H1 (cell line): ENCODE results near the gene PDE4D. TPM values are rescaled to one million over a fixed set of nuclear protein-coding genes. Genes with fewer than 3 reads are reported as not detected.

ENCODE experiments used
- CTCF ChIA-PET: fragments of 300-600 bp; sonication (Branson Sonifier 250); formaldehyde crosslinking; loops from one replicate; lab custom pipeline; 2021; ENCODE audit not compliant: partially characterized antibody; lab: Charles Lee
- POLR2A ChIA-PET: fragments of 300-600 bp; sonication (Branson Sonifier 250); formaldehyde crosslinking; loops from one replicate; lab custom pipeline; 2021; ENCODE audit warnings: inconsistent platforms; ENCODE audit not compliant: partially characterized antibody; lab: Charles Lee
- DNase-seq, 2 experiments: peaks; one replicate each; pipeline versions ENCODE4 v3.0.0 to v3.0.0-alpha.2; 2010 to 2022; ENCODE audit warnings: low spot score in 2 of 2, low read depth in 1 of 2, mixed read lengths in 1 of 2
- FAIRE-seq: peaks from 2 replicates; lab custom pipeline; 2011; peaks lifted over from hg19 to GRCh38; lab: Jason Lieb, UNC
- H2AFZ ChIP-seq: 2 replicates; pipeline ENCODE4 v1.8.1; 2012; ENCODE audit warnings: low read length, inconsistent platforms
- H2AK5ac ChIP-seq: 2 replicates; pipeline ENCODE4 v1.6.1; 2013; ENCODE audit warnings: low read depth, low read length
- H2BK120ac ChIP-seq: replicated peaks from 2 replicates; pipeline ENCODE3; 2013; ENCODE audit warnings: low read depth, low read length, inconsistent platforms
- H2BK12ac ChIP-seq: 2 replicates; pipeline ENCODE4 v1.6.1; 2013; ENCODE audit warnings: low read depth, low read length
- H2BK15ac ChIP-seq: 2 replicates; pipeline ENCODE4 v1.6.1; 2013; ENCODE audit warnings: low read length
- H2BK20ac ChIP-seq: 2 replicates; pipeline ENCODE4 v1.6.1; 2013; ENCODE audit warnings: low read length
- H2BK5ac ChIP-seq: 2 replicates; pipeline ENCODE4 v1.6.1; 2013; ENCODE audit warnings: low read depth, low read length
- H3K14ac ChIP-seq: 2 replicates; pipeline ENCODE4 v1.6.1; 2013; ENCODE audit warnings: inconsistent platforms; ENCODE audit not compliant: insufficient read length
- H3K18ac ChIP-seq: 2 replicates; pipeline ENCODE4 v1.6.1; 2013; ENCODE audit warnings: low read length; ENCODE audit errors: extremely low read depth
- H3K23ac ChIP-seq: 2 replicates; pipeline ENCODE4 v1.6.1; 2013; ENCODE audit warnings: inconsistent platforms; ENCODE audit not compliant: insufficient read length
- H3K23me2 ChIP-seq: 2 replicates; pipeline ENCODE4 v1.6.1; 2013; ENCODE audit warnings: low read depth, low read length
- H3K27ac ChIP-seq: 2 replicates; pipeline ENCODE4 v1.6.1; 2011; ENCODE audit warnings: low read depth, low read length, inconsistent platforms
- H3K27me3 ChIP-seq, 4 experiments: replicated peaks in 1 of 4; 1 replicate in 1 of 4; 2 replicates in 3 of 4; pipeline versions ENCODE4 v1.6.1 to v1.8.1; 2011 to 2013; ENCODE audit warnings: low read length in 3 of 4, mild to moderate bottlenecking in 3 of 4, inconsistent platforms in 2 of 4, mixed read lengths in 2 of 4, moderate library complexity in 1 of 4; ENCODE audit not compliant: control insufficient read depth in 3 of 4, insufficient read depth in 3 of 4; ENCODE audit errors: extremely low read depth in 1 of 4
- H3K36me3 ChIP-seq, 4 experiments: 2 replicates each; pipeline versions ENCODE4 v1.6.1 to v1.8.1; 2011 to 2013; ENCODE audit warnings: mild to moderate bottlenecking in 4 of 4, low read length in 3 of 4, moderate library complexity in 2 of 4, control low read depth in 1 of 4, inconsistent platforms in 1 of 4; ENCODE audit not compliant: insufficient read depth in 4 of 4, control insufficient read depth in 2 of 4
- H3K4ac ChIP-seq: replicated peaks from 2 replicates; pipeline ENCODE3; 2013; ENCODE audit warnings: low read length, low read depth, mixed read lengths, inconsistent platforms; ENCODE audit not compliant: insufficient read length
- H3K4me1 ChIP-seq, 4 experiments: replicated peaks in 1 of 4; 1 replicate in 1 of 4; 2 replicates in 3 of 4; pipeline versions ENCODE4 v1.6.1 to v1.8.1; 2011 to 2013; ENCODE audit warnings: low read length in 3 of 4, inconsistent platforms in 2 of 4, mixed read lengths in 1 of 4; ENCODE audit not compliant: insufficient read depth in 4 of 4, control insufficient read depth in 3 of 4
- H3K4me2 ChIP-seq, 2 experiments: 2 replicates each; pipeline versions ENCODE4 v1.6.1 to v1.8.1; 2011 to 2013; ENCODE audit warnings: low read depth in 2 of 2, low read length in 2 of 2, control low read depth in 1 of 2, inconsistent platforms in 1 of 2, mild to moderate bottlenecking in 1 of 2; ENCODE audit not compliant: insufficient read depth in 1 of 2
- H3K4me3 ChIP-seq, 4 experiments: fragments of 200-600, 300-600 bp in 1 of 4; sonication (generic), shearing (Covaris generic), sonication (Bioruptor Twin) in 1 of 4; 2 replicates each; pipeline versions ENCODE4 v1.5.1 to v1.8.1; 2011 to 2016; ENCODE audit warnings: low read length in 4 of 4, low read depth in 3 of 4, control low read depth in 2 of 4, inconsistent platforms in 2 of 4, mild to moderate bottlenecking in 2 of 4, mixed read lengths in 1 of 4, moderate library complexity in 1 of 4; ENCODE audit not compliant: insufficient read depth in 2 of 4; ENCODE audit errors: extremely low read depth in 1 of 4
- H3K56ac ChIP-seq: replicated peaks from 2 replicates; pipeline ENCODE3; 2013; ENCODE audit warnings: low read depth, mild to moderate bottlenecking, mixed read lengths, low read length, inconsistent platforms; ENCODE audit not compliant: insufficient read length
- H3K79me1 ChIP-seq: 2 replicates; pipeline ENCODE4 v1.6.1; 2013; ENCODE audit warnings: low read depth, low read length, control low read depth
- H3K79me2 ChIP-seq, 2 experiments: 2 replicates each; pipeline versions ENCODE4 v1.6.1 to v1.8.1; 2012 to 2013; ENCODE audit warnings: low read length in 2 of 2, mild to moderate bottlenecking in 2 of 2, inconsistent platforms in 1 of 2; ENCODE audit not compliant: insufficient read depth in 2 of 2, control insufficient read depth in 1 of 2
- H3K9ac ChIP-seq, 4 experiments: replicated peaks in 1 of 4; 1 replicate in 1 of 4; 2 replicates in 3 of 4; pipeline versions ENCODE4 v1.6.1 to v1.8.1; 2011 to 2013; ENCODE audit warnings: low read depth in 3 of 4, low read length in 3 of 4, control low read depth in 2 of 4, mild to moderate bottlenecking in 2 of 4, moderate library complexity in 2 of 4, inconsistent platforms in 1 of 4; ENCODE audit errors: extremely low read depth in 1 of 4
- H3K9me3 ChIP-seq, 2 experiments: 2 replicates each; pipeline versions ENCODE4 v1.6.1 to v1.8.1; 2012 to 2013; ENCODE audit warnings: mild to moderate bottlenecking in 2 of 2, moderate library complexity in 2 of 2, control low read depth in 1 of 2, inconsistent platforms in 1 of 2, low read depth in 1 of 2, low read length in 1 of 2, mixed read lengths in 1 of 2; ENCODE audit not compliant: insufficient read depth in 2 of 2
- H4K20me1 ChIP-seq, 2 experiments: replicated peaks in 1 of 2; 2 replicates each; pipeline versions ENCODE3 to v1.8.1; 2011 to 2013; ENCODE audit warnings: inconsistent platforms in 2 of 2, low read length in 2 of 2, mild to moderate bottlenecking in 1 of 2; ENCODE audit not compliant: insufficient read depth in 2 of 2, control insufficient read depth in 1 of 2
- H4K5ac ChIP-seq: 2 replicates; pipeline ENCODE4 v1.6.1; 2013; ENCODE audit warnings: low read length, low read depth, mixed read lengths, inconsistent platforms; ENCODE audit not compliant: insufficient read length
- H4K8ac ChIP-seq: 2 replicates; pipeline ENCODE4 v1.8.0; 2013; ENCODE audit warnings: mild to moderate bottlenecking, moderate library complexity, low read length, inconsistent platforms; ENCODE audit not compliant: insufficient read depth; ENCODE audit errors: extremely low read depth
- H4K91ac ChIP-seq: replicated peaks from 2 replicates; pipeline ENCODE3; 2013; ENCODE audit warnings: low read length, mixed read lengths, inconsistent platforms; ENCODE audit not compliant: insufficient read length
- BCL11A ChIP-seq, 2 experiments: IDR thresholded peaks; one replicate each; pipeline ENCODE4 v1.6.1; 2011; ENCODE audit warnings: low read depth in 2 of 2, low read length in 2 of 2, mild to moderate bottlenecking in 2 of 2
- HDAC2 ChIP-seq, 2 experiments: fragments of 300-600 bp in 1 of 2; sonication (generic) in 1 of 2; IDR thresholded peaks; 2 replicates each; pipeline ENCODE4 v1.6.1; 2011 to 2012; ENCODE audit warnings: low read depth in 2 of 2, low read length in 2 of 2, mild to moderate bottlenecking in 2 of 2, moderate library complexity in 2 of 2, borderline replicate concordance in 1 of 2, inconsistent platforms in 1 of 2
- NRF1 ChIP-seq: IDR thresholded peaks from 2 replicates; pipeline ENCODE4 v1.6.1; 2011; ENCODE audit warnings: mild to moderate bottlenecking, low read depth, low read length, improper control_type of control experiment
- PHF8 ChIP-seq: fragments of 200-600 bp; sonication (generic); conservative IDR thresholded peaks from 2 replicates; pipeline ENCODE4 v1.7.1; 2012; ENCODE audit warnings: low read depth, mild to moderate bottlenecking, inconsistent platforms, low read length, moderate library complexity
- RXRA ChIP-seq: IDR thresholded peaks from 2 replicates; pipeline ENCODE4 v1.6.1; 2011; ENCODE audit warnings: low read depth, mild to moderate bottlenecking, low read length, moderate library complexity; ENCODE audit not compliant: insufficient read depth
- TEAD4 ChIP-seq: IDR thresholded peaks from 2 replicates; pipeline ENCODE4 v1.6.1; 2012; ENCODE audit warnings: low read depth, low read length, inconsistent platforms, mixed read lengths
- WGBS, 2 experiments: shearing (Covaris generic) in 1 of 2; methylation state at CpG; one replicate each; pipeline versions ENCODE4 v1.1.6 to v1.1.7; 2013 to 2015; ENCODE audit warnings: low lambda C conversion rate in 2 of 2, mixed read lengths in 2 of 2, inconsistent platforms in 1 of 2, low coverage in 1 of 2, missing lambda C conversion rate in 1 of 2; ENCODE audit not compliant: insufficient replicate concordance in 2 of 2, insufficient coverage in 1 of 2, insufficient read length in 1 of 2; ENCODE audit errors: extremely low coverage in 1 of 2, missing lambda C conversion rate in 1 of 2; 5-methylcytosine and 5-hydroxymethylcytosine counted together
- polyA plus RNA-seq, 7 experiments: library from polyadenylated mRNA; depleted of rRNA in 3 of 7; stranded (reverse) in 5 of 7; unstranded in 2 of 7; fragments of >200 nt in 5 of 7; fragments of 200-250 nt in 2 of 7; gene quantifications; 1 replicate in 5 of 7; 2 replicates in 1 of 7; 4 replicates in 1 of 7; pipeline versions ENCODE4 v1.2.1 to v1.2.3, GENCODE V29; 2011 to 2013; ENCODE audit warnings: missing spikeins in 2 of 7, mixed read lengths in 2 of 7
- total RNA-seq: library from RNA; stranded (reverse); fragmentation: NEBNext Ultra II Directional; extraction: Animal tissue kit (Norgen Biotek cat#: 25700); gene quantifications from 2 replicates; pipeline ENCODE4 v1.2.1, GENCODE V29; 2021
- TF ChIP-seq, protein P1 (sequence below): IDR thresholded peaks from 2 replicates; pipeline ENCODE4 v1.6.1; 2012; ENCODE audit warnings: low read length, inconsistent platforms
- TF ChIP-seq, protein P2 (sequence below), 3 experiments: IDR thresholded peaks; 1 replicate in 2 of 3; 2 replicates in 1 of 3; pipeline versions ENCODE4 v1.5.1 to v1.6.1; 2011; ENCODE audit warnings: low read length in 3 of 3, mild to moderate bottlenecking in 3 of 3, inconsistent platforms in 2 of 3, low read depth in 1 of 3, moderate library complexity in 1 of 3; ENCODE audit not compliant: insufficient read depth in 1 of 3; ENCODE audit errors: control extremely low read depth in 1 of 3

The PDE4D gene
- total and polyA plus RNA-seq, 2 of the 8 experiments (the other 6 are each of a cell fraction or from before 2014, with no cell fraction given), result 2.3 to 3.7 TPM

DNA sequence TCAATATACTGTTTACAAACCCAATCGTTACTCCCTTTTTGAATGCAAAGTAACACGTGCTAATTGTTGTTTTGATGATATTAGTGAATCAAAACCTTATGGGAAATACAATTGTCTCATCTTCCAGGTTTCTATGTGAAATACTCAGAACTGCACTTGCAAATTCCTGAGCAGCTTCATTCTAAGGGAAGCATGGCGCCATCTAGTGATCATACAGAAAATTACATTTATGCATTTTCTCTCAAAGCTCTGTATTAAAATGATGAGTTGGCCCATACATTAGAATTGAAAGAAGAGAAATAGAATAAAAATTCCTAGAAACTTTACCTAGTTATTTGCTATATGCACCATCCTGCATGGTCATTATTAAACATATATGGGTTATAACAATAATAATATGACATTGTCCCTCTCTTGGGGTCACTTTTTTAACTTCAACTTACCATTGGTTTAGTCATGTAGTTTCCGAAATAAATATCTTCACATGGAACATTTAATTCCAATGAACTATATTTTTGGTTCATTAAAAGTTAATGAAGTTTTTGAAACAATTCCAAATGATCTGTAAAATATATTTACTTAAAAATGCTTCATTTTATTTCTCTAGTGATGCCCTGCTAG lies 220.0 kb downstream of the PDE4D start:
- Histone ChIP-seq H3K23ac (no peak overlapping the region), H3K79me2 (no peaks in the 10 kb centered on the region), H2BK120ac (no peak overlapping the region), H2AK5ac (no peak overlapping the region), H3K18ac (no peak overlapping the region), H3K9me3 (no peaks in the 10 kb centered on the region), H2AFZ (no peak overlapping the region), H3K56ac (no peak overlapping the region), H2BK5ac (no peak overlapping the region), H3K23me2 (no peaks in the 10 kb centered on the region), H3K9ac (no peak overlapping the region), H3K27ac (no peak overlapping the region), H2BK20ac (no peak overlapping the region), H4K8ac (no peak overlapping the region), H3K79me1 (no peaks in the 10 kb centered on the region), H4K5ac (no peak overlapping the region), H2BK15ac (no peak overlapping the region), H3K36me3 (no peaks in the 10 kb centered on the region), H2BK12ac (no peak overlapping the region), H4K91ac (no peak overlapping the region), H3K27me3 (no peaks in the 10 kb centered on the region), H4K20me1 (no peaks in the 10 kb centered on the region), H3K4ac (no peak overlapping the region), H3K4me1 (no peaks in the 10 kb centered on the region), H3K4me2 (no peak overlapping the region), H3K14ac (no peak overlapping the region), H3K4me3 (no peak overlapping the region)
- 26% methylated on average over 4 of the region's 4 CpGs; no CpG with 5 or more reads in 1 of the 2 experiments for WGBS, 2 experiments
- POLR2A ChIA-PET, result interaction anchor here (0.6 kb wide), 1 partner anchor 1483 kb away, joined by 4 read pairs; no protein-coding TSS in a partner anchor
- FAIRE-seq, result peak; percentile 32
- DNase-seq, result no peak
- CTCF ChIA-PET, result interaction anchor here (0.6 to 5.6 kb wide), 39 partner anchors 9 to 486 kb away, joined by 3 to 51 read pairs (median 5); no protein-coding TSS in a partner anchor
- no peak for TF ChIP-seq RXRA
- TF ChIP-seq HDAC2 (IDR thresholded peaks at IDR 0.05; ENCODE audit: borderline replicate concordance in 1 of 2, low read depth in 2 of 2, low read length in 2 of 2), result no peak
- TF ChIP-seq, protein P1, sequence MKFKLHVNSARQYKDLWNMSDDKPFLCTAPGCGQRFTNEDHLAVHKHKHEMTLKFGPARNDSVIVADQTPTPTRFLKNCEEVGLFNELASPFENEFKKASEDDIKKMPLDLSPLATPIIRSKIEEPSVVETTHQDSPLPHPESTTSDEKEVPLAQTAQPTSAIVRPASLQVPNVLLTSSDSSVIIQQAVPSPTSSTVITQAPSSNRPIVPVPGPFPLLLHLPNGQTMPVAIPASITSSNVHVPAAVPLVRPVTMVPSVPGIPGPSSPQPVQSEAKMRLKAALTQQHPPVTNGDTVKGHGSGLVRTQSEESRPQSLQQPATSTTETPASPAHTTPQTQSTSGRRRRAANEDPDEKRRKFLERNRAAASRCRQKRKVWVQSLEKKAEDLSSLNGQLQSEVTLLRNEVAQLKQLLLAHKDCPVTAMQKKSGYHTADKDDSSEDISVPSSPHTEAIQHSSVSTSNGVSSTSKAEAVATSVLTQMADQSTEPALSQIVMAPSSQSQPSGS, result no peak
- TF ChIP-seq TEAD4, result 0 out of 2 replicates have a peak, but pooled peaks have one; percentile 28
- TF ChIP-seq, protein P2, sequence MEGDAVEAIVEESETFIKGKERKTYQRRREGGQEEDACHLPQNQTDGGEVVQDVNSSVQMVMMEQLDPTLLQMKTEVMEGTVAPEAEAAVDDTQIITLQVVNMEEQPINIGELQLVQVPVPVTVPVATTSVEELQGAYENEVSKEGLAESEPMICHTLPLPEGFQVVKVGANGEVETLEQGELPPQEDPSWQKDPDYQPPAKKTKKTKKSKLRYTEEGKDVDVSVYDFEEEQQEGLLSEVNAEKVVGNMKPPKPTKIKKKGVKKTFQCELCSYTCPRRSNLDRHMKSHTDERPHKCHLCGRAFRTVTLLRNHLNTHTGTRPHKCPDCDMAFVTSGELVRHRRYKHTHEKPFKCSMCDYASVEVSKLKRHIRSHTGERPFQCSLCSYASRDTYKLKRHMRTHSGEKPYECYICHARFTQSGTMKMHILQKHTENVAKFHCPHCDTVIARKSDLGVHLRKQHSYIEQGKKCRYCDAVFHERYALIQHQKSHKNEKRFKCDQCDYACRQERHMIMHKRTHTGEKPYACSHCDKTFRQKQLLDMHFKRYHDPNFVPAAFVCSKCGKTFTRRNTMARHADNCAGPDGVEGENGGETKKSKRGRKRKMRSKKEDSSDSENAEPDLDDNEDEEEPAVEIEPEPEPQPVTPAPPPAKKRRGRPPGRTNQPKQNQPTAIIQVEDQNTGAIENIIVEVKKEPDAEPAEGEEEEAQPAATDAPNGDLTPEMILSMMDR (IDR thresholded peaks at IDR 0.05; ENCODE audit: control extremely low read depth in 1 of 3, insufficient read depth in 1 of 3, low read depth in 1 of 3, low read length in 3 of 3), result peak in 2 of 3 experiments; percentile 60 to 65; a peak in 3 of 4 replicates
- no peak for TF ChIP-seq PHF8
- TF ChIP-seq NRF1, result no peak
- TF ChIP-seq BCL11A (IDR thresholded peaks at IDR 0.05; ENCODE audit: low read depth in 2 of 2, low read length in 2 of 2), result no peak
